HG03521 (cell line): ENCODE results near the gene PTCH1.
A peak's percentile ranks its signal among the peaks of the same experiment; 100 is the strongest.

Source experiments
- ATAC-seq: cut with Tn5 transposase; IDR thresholded peaks from one replicate; pipeline ENCODE4 v1.9.1; 2021; ENCODE audit warnings: mild to moderate bottlenecking, moderate library complexity; ENCODE audit not compliant: unreplicated experiment

Gene PTCH1

DNA sequence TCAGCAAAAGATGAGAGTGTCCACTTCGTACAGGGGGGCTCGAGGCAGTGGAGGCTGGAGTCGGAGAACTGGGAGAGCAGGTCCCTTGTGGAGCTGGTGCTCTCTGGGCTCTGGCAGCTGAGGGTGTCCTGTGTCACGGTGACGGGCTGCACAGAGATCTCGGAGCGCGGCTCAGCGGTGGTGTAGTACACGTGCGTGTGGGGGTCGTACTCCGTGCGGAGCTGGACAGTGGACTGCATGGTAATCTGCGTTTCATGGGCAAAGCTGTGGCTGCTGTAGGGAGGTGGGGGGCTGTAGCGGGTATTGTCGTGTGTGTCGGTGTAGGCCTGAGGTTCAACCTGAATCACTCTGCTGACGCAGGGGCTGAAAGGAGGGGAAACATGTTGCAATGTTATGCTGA, 48.0 kb downstream of the PTCH1 start:
- no peak for ATAC-seq

GRCh38 chr9:95465115-95465514, 51.7 kb downstream of the PTCH1 start:
- no peak for ATAC-seq

GRCh38 chr9:95463148-95464060, 53.4 kb downstream of the PTCH1 start:
- no peak for ATAC-seq

DNA sequence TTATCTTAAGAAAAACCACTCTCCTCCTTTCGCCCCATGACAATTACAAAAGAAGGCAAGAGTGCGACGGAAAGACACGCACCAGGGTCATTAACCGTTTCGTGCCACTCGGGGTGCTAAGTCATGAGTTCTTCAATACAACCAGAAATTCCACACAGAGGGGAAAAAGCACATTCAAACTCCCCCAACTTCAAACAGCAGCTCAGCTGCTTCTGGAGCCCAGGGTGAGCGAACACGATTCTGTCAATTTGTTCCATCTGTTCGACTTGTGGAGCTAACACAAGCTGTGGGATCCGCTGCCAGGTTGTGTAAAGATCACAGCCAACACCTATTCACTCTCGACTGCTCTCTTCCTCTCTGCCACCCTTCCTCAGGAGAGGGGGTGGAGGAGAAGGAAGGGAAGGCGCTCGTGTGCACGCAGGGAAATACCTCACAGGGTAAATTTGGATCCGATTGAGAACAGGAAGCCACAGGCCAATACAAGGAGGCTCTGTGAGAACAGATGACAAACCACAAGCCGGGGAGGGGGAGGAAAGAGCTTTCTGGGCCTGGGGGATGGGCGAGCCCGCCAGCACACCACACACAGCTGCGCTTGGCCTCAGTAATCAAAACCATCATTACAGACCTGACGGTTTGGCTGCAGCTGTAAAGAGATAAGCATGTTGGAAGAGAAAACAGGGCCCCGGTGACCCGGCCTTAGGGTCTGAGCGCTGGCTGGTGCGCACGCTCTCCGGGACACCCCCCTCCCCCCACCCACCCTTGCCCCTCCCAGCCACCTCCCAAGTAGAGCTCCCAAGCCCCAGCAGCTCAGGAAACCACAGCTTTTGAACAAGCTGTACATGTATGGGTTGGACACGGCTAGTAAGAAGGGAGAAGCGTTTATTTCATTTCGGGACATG, 54.3 kb downstream of the PTCH1 start:
- peak; percentile 95 for ATAC-seq

GRCh38 chr9:95461448-95462248, 55.1 kb downstream of the PTCH1 start:
- no peak for ATAC-seq

DNA sequence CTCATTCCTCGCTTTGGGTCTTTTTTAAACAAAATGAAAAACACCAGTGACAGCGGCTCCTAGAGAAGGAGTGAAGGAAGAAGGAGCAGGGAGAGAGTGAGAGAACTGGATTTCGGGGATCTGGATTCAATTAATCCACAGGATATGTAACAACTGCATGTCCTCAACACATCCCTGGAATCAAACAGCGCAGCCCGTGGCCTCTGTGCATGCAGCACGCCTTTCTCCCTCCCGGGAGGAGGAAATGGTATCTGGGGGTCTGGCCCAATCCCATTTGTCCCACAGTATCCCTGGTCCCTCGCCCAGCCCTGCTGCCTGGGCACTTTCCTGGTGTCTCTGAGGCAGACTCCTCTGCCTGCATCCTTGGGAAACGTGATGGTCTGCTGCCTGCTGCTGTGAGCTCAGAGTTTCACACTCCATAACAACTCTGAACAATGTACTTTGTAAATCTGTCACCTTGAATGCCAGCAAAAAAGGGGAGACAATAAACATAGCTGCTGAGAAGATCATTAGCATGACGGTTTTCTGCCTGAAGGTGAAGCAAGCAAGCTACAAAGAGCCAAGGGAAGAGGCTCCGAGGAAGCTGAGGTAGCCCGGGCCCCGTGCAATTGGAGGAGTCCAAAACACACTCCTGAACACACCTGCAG, 56.1 kb downstream of the PTCH1 start:
- ATAC-seq: no peak

DNA sequence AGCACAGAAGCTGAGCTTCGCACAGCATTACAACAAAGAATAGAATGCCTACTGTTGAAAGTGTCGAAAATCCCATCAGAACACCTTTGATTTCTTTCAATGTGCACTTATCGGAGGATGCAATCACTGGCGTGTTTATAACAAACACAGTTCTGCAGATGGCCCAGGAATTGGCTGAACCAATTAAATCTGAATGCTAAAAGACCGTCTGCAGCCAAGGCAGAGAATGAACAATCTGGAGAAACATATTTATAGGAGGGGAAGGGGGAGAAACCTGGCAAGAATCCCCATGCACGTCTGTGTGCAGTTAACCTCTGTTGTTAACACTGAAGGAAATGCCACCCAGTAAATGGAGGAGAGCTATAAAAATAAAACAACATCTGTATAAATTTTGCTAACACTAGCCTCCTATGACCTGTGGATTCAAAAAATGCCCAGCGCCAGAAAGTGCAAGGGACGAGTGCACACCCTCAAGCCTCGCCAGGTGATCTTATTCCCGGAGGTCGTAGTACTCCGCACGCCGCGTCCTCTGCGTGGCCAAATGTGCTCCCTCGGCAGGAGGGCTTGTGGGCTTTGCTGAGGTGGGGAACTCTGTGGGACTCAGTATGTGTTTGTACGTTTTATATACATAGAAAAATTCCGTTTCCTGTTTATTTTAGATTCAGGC, 56.8 kb downstream of the PTCH1 start:
- no peak for ATAC-seq

DNA sequence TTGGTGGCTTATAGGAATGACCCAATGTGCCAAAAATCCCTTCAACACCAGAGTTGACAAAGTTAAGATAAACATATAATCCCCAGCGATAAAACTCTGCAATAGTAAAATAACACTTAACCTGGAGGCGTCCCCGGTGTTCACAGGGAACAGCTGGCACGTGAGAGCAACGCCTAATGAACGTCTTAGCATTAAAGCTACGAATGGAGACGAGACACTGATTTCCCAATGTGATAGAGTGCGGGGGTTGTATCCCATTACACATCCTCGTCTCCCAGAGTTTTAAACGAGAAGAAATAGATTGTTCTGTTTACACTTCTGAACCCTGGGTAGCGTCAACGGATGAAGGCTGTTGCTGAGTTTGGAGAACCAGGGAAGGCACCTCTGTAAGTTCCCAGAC, 57.6 kb downstream of the PTCH1 start:
- no peak for ATAC-seq

GRCh38 chr9:95458666-95459065, 58.1 kb downstream of the PTCH1 start:
- no peak for ATAC-seq

DNA sequence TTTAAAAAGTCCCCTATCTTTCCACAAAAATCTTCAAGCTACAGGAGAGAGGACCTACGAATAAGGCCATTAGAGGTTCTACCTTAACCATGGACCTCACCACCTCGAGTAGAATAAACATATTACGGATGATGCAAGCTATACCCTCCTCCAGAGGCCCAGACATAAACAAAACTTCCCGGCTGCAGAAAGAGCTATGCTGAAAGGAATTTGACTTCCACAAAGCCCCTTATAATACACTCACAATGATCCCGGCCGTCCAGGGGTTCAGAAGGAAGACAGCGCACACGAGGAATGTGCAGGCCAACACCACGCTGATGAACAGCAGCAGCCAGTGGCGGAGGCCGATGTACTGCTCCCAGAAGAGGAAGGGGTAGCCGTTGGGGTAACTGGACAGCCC, 59.0 kb downstream of the PTCH1 start:
- ATAC-seq: no peak

DNA sequence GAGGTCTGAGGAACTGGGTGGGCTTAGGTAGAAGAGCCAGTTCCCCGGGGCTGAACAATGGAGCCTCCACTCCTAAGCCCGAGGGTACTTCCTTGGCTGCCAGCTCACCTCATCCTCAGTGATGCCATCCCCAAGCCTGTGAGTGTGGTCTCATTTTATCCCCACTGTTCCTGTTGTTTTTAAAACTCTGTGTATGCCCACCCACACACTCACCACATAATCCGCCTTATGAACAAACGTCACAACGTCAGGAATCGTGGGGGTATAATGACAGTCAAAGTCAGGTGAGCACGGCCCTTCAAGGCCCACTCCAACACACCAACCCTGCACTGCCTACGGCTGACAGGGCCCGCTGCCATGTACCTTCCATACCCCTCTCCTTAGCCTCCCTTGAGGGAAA, 61.1 kb downstream of the PTCH1 start:
- no peak for ATAC-seq

DNA sequence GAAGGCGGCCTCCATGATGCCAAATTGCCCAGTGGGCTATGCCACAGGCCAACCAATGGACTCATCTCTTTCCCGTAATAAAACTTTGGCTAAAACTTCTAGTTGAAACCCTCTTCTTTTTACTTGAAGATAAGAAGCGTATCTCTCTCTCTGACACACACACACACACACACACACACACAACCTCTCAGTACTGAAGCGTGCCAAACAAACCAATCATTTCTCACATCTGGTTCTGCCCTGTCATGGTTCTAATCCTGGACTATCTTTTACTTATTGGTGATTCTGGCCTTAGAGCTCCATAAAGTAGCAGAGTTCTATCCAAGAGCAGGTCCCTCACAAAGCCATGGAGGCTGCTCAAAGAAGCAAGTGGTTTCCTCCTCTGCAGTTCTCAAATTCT, 64.6 kb downstream of the PTCH1 start:
- no peak for ATAC-seq

DNA sequence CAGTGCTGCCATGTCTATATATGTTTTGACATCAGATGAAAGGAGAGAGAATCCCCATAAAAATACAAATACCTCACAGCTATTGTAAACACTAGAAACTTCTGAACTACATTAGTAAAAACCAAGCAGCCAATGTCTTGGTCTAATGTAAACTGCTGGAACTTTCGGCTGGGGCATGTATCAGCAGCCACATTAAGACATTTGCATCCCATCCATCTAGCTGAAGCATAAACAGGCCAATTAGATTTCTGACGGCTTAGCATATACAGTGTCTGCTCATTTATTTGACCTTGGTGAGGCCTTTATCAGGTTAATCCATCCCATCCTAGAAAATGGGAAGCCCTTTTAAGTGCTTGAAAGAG, 65.7 kb downstream of the PTCH1 start:
- no peak for ATAC-seq

DNA sequence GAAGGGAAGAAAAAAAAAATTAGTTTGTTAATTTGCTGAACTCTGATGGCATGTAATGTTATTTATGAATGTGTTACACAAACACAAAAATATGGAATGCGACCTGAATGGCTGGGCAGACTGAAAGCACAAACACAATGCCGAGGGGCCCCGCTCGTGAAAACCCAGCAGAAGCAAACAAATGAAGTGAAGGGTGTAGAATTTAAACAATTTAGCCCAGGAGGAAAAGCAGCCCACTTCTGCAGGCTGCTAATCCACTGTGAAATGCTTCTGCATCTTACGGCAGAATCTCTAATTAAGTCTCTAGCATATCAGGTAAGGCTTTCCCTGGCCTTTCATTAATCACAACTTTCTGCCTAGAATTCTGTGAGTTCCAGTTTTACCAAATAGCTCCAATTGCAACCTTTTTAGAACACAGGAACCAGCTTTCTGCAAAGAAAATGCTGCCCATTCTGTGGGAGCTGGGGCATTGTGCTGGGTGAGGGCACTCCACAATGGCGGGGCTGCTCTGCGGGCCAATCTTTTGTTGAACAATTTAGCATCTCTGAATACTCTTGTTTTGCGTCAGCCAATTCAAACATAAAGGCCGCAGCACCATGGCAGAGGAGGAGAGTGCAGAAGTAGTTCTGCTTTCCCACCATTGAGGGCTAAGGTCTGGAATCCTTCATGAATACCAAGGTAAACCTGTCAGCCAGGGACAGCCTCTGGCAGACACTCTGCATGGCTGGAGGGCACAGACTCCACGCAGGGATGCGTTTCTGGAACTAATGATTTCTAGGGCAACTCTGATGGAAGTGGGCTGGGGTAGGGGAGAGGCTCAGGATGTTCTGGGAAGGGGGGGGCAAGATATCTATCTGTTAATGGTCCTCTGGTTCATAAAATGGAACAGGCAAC, 66.4 kb downstream of the PTCH1 start:
- ATAC-seq: no peak

GRCh38 chr9:95449016-95449415, 67.8 kb downstream of the PTCH1 start:
- ATAC-seq: no peak

- no peak for ATAC-seq
These were observed 68.9 kb downstream of the PTCH1 start for GRCh38 chr9:95447660-95448420.

GRCh38 chr9:95446984-95447383, 69.8 kb downstream of the PTCH1 start:
- ATAC-seq: no peak

- ATAC-seq: no peak
These were observed 70.5 kb downstream of the PTCH1 start for GRCh38 chr9:95446259-95446658.
